GM19463 (cell line): Measurements from ENCODE around the gene PDCD1LG2.
"Not testable (repeated sequence)": the region's sequence is repeated elsewhere in the genome, so short reads cannot be mapped to it uniquely, and the experiment has no call there.

ENCODE experiments used
- ATAC-seq: cut with Tn5 transposase; IDR thresholded peaks from one replicate; pipeline ENCODE4 v1.9.1; 2021; ENCODE audit warnings: mild to moderate bottlenecking, moderate library complexity; ENCODE audit not compliant: unreplicated experiment

PDCD1LG2 gene

GRCh38 chr9:5563417-5563815, 53.1 kb downstream of the PDCD1LG2 start:
- no peak for ATAC-seq

GRCh38 chr9:5563886-5564285, 53.6 kb downstream of the PDCD1LG2 start:
- no peak for ATAC-seq

- peak; percentile 66 for ATAC-seq
Observed at GRCh38 chr9:5566054-5566618, 55.8 kb downstream of the PDCD1LG2 start.

GRCh38 chr9:5568868-5569267, 58.5 kb downstream of the PDCD1LG2 start:
- no peak for ATAC-seq

GRCh38 chr9:5569409-5569808, 59.1 kb downstream of the PDCD1LG2 start:
- ATAC-seq = no peak

- no peak for ATAC-seq
Observed at GRCh38 chr9:5569891-5570290, 59.6 kb downstream of the PDCD1LG2 start.

GRCh38 chr9:5571629-5572232, 61.4 kb downstream of the PDCD1LG2 start:
- ATAC-seq = peak; percentile 51

- no peak for ATAC-seq
Observed at GRCh38 chr9:5574097-5574496, 63.8 kb downstream of the PDCD1LG2 start.

- ATAC-seq = no peak
Observed at GRCh38 chr9:5575000-5575399, 64.7 kb downstream of the PDCD1LG2 start.

- no peak for ATAC-seq
Observed at GRCh38 chr9:5577225-5577624, 66.9 kb downstream of the PDCD1LG2 start.

GRCh38 chr9:5578018-5578697, 67.8 kb downstream of the PDCD1LG2 start:
- no peak for ATAC-seq

- no peak for ATAC-seq
Observed at GRCh38 chr9:5578698-5579085, 68.4 kb downstream of the PDCD1LG2 start.

- ATAC-seq = no peak
Observed at GRCh38 chr9:5579881-5580280, 69.5 kb downstream of the PDCD1LG2 start.

GRCh38 chr9:5580650-5581049, 70.3 kb downstream of the PDCD1LG2 start:
- ATAC-seq = no peak

- ATAC-seq = not testable (repeated sequence)
Observed at GRCh38 chr9:5581706-5582105, 71.4 kb downstream of the PDCD1LG2 start.

- ATAC-seq = peak; percentile 43
Observed at GRCh38 chr9:5582835-5583195, 72.5 kb downstream of the PDCD1LG2 start.

GRCh38 chr9:5586391-5586802, 76.1 kb downstream of the PDCD1LG2 start:
- ATAC-seq = peak; percentile 33

- peak; percentile 21 for ATAC-seq
Observed at GRCh38 chr9:5587024-5587423, 76.7 kb downstream of the PDCD1LG2 start.

GRCh38 chr9:5592231-5592630, 81.9 kb downstream of the PDCD1LG2 start:
- no peak for ATAC-seq

GRCh38 chr9:5592904-5593303, 82.6 kb downstream of the PDCD1LG2 start:
- no peak for ATAC-seq

- peak; percentile 62 for ATAC-seq
Observed at GRCh38 chr9:5593904-5594303, 83.6 kb downstream of the PDCD1LG2 start.

GRCh38 chr9:5596173-5596572, 85.8 kb downstream of the PDCD1LG2 start:
- ATAC-seq = no peak
